Suprapubic skin (tissue), 3 donors: Measurements from ENCODE around the gene KLHL26.

Source experiments
- POLR2A ChIP-seq, 2 donors: fragments of 450-650 bp; IDR thresholded peaks; one replicate each; pipeline ENCODE4 v1.6.1; 2017; ENCODE audit warnings: antibody characterized with exemption in 2 of 2, mild to moderate bottlenecking in 2 of 2, moderate library complexity in 2 of 2
- TF ChIP-seq, protein P1 (sequence below), 2 donors: fragments of 200-600 bp in 1 of 2; fragments of 450-650 bp in 1 of 2; sonication (generic) in 1 of 2; IDR thresholded peaks; one replicate each; pipeline ENCODE4 v1.5.1; 2016 to 2019; ENCODE audit warnings: antibody characterized with exemption in 2 of 2, mild to moderate bottlenecking in 1 of 2, moderate library complexity in 1 of 2

DNA sequence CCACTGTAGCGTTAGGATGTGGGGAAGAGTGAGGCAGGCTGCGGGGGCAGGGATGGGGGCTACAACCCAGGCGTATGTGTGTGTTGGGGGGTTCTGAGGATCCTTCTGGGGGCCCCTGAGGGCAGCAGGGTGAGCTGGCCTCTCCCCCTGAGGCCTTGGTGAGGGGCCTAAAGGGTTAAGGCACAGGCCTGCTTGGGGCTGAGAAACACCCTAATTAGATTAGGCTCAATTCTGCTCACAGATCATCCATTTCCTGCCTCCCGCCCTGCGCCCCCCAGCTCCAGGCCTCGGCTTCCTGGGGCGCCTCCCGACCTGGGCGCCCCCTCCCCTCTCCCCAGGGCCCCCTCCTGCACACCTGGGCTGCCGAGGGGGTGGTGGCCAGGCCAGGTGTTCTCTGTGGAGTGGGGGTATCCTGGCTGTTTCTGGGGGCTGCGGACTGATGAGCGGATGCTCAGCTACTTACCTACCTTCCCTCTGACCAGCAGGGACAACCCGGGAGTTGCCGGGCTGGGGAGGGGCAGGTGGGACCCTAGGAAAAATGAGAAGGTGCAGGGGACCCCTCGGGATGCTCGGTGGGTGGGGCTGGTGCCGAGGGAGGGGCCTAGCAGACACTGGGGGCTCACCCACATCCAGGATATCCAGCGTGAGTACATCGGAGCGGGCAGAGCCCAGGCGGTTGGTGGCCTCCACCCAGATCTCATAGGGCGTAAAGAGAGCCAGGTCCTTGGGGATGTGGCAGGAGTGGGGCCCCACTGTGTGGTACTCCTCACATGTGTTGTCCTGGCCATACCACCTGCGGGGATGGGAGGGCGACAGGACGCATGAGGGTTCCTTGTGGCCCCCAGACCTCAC, 38.8 kb upstream of the KLHL26 start:
- TF ChIP-seq POLR2A (IDR thresholded peaks at IDR 0.05): no peak
- TF ChIP-seq, protein P1, sequence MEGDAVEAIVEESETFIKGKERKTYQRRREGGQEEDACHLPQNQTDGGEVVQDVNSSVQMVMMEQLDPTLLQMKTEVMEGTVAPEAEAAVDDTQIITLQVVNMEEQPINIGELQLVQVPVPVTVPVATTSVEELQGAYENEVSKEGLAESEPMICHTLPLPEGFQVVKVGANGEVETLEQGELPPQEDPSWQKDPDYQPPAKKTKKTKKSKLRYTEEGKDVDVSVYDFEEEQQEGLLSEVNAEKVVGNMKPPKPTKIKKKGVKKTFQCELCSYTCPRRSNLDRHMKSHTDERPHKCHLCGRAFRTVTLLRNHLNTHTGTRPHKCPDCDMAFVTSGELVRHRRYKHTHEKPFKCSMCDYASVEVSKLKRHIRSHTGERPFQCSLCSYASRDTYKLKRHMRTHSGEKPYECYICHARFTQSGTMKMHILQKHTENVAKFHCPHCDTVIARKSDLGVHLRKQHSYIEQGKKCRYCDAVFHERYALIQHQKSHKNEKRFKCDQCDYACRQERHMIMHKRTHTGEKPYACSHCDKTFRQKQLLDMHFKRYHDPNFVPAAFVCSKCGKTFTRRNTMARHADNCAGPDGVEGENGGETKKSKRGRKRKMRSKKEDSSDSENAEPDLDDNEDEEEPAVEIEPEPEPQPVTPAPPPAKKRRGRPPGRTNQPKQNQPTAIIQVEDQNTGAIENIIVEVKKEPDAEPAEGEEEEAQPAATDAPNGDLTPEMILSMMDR (IDR thresholded peaks at IDR 0.05): no peak
